Stimulated activated CD8-positive, alpha-beta memory T cell treated with anti-CD3 and anti-CD28 coated beads, Interleukin-4, amount 100 ng/mL, for 1 hour (primary cell): ENCODE data around the gene TMEM163.
"Not testable (repeated sequence)": the region's sequence is repeated elsewhere in the genome, so short reads cannot be mapped to it uniquely, and the experiment has no call there.

Experiments
- DNase-seq, 2 donors: peaks; one replicate each; pipeline ENCODE4 v3.0.0-alpha.2; 2020; ENCODE audit warnings: low read depth in 2 of 2, low spot score in 1 of 2

TMEM163 gene

GRCh38 chr2:134665727-134666506 lies 52.9 kb downstream of the TMEM163 start:
- DNase-seq, result no peak

GRCh38 chr2:134663451-134664450 lies 55.0 kb downstream of the TMEM163 start:
- no peak for DNase-seq

- no peak for DNase-seq
Measured at GRCh38 chr2:134662751-134663150, 56.0 kb downstream of the TMEM163 start.

- no peak for DNase-seq
Measured at GRCh38 chr2:134660626-134661402, 58.0 kb downstream of the TMEM163 start.

- DNase-seq, result no peak
Measured at GRCh38 chr2:134659724-134660123, 59.1 kb downstream of the TMEM163 start.

GRCh38 chr2:134657650-134658250 lies 61.0 kb downstream of the TMEM163 start:
- DNase-seq, result no peak

GRCh38 chr2:134656391-134656790 lies 62.4 kb downstream of the TMEM163 start:
- DNase-seq, result not testable (repeated sequence)

GRCh38 chr2:134648586-134648985 lies 70.2 kb downstream of the TMEM163 start:
- DNase-seq, result no peak

- DNase-seq, result no peak
Measured at GRCh38 chr2:134647607-134648256, 71.1 kb downstream of the TMEM163 start.

- no peak for DNase-seq
Measured at GRCh38 chr2:134642938-134643337, 75.9 kb downstream of the TMEM163 start.

- DNase-seq, result no peak
Measured at GRCh38 chr2:134640494-134640893, 78.3 kb downstream of the TMEM163 start.

GRCh38 chr2:134639265-134639664 lies 79.5 kb downstream of the TMEM163 start:
- no peak for DNase-seq

GRCh38 chr2:134636714-134637113 lies 82.1 kb downstream of the TMEM163 start:
- DNase-seq, result no peak

GRCh38 chr2:134634054-134634753 lies 84.6 kb downstream of the TMEM163 start:
- no peak for DNase-seq

- no peak for DNase-seq
Measured at GRCh38 chr2:134630504-134631159, 88.2 kb downstream of the TMEM163 start.

- DNase-seq, result no peak
Measured at GRCh38 chr2:134628453-134628852, 90.3 kb downstream of the TMEM163 start.

GRCh38 chr2:134626781-134627180 lies 92.0 kb downstream of the TMEM163 start:
- no peak for DNase-seq

- DNase-seq, result no peak
Measured at GRCh38 chr2:134625311-134625710, 93.5 kb downstream of the TMEM163 start.

- DNase-seq, result no peak
Measured at GRCh38 chr2:134623796-134624195, 95.0 kb downstream of the TMEM163 start.
